ENCODE results near the gene B4GALT7. TPM values are rescaled to one million over a fixed set of nuclear protein-coding genes. Genes with fewer than 3 reads are reported as not detected.

B4GALT7 gene
- total RNA-seq, 1 experiment from 2014 or later = 21.7 TPM

GRCh38 chr5:177600508-177601018 is 631 bp downstream of the B4GALT7 start (continued):
- TF ChIP-seq ERG (CRISPR knock-in tag; IDR thresholded peaks at IDR 0.05) (no peak), NFYB (CRISPR knock-in tag; conservative IDR thresholded peaks at IDR 0.05; ENCODE audit: low read depth) (no peak), PREB (CRISPR knock-in tag; IDR thresholded peaks at IDR 0.05; ENCODE audit: borderline replicate concordance) (no peak), ARID4B (CRISPR knock-in tag; IDR thresholded peaks at IDR 0.05; ENCODE audit: borderline replicate concordance) (no peak), HMGA2 (CRISPR knock-in tag; IDR thresholded peaks at IDR 0.05) (no peak), E2F4 (CRISPR knock-in tag; IDR thresholded peaks at IDR 0.05; ENCODE audit: borderline replicate concordance, low read depth) (no peak), ATF6 (CRISPR knock-in tag; IDR thresholded peaks at IDR 0.05) (no peak), ZNF671 (CRISPR knock-in tag; IDR thresholded peaks at IDR 0.05) (no peak)

- ATAC-seq = no peak
- ChIA-PET CTCF (no interaction called here), POLR2A (no interaction called here)
- H3K9me3 Mint-ChIP-seq = no peaks in the 10 kb centered on the region
- peaks cover 21% of the 10 kb centered on the region for H3K27me3 Mint-ChIP-seq (ENCODE audit: low read depth)
- peaks cover 17% of the 10 kb centered on the region for H3K4me1 Mint-ChIP-seq
- peak overlapping the region; percentile 97 for H3K4me3 Mint-ChIP-seq
- peaks cover 6% of the 10 kb centered on the region for H3K36me3 Mint-ChIP-seq
- H3K27ac Mint-ChIP-seq = no peak overlapping the region
- no peak for DNase-seq (ENCODE audit: low spot score)
- TF ChIP-seq HMGXB4 (CRISPR knock-in tag; IDR thresholded peaks at IDR 0.05) (no peak), FOXP4 (CRISPR knock-in tag; IDR thresholded peaks at IDR 0.05) (no peak), ETV6 (CRISPR knock-in tag; IDR thresholded peaks at IDR 0.05) (no peak), SP1 (CRISPR knock-in tag; conservative IDR thresholded peaks at IDR 0.05) (no peak), USF2 (CRISPR knock-in tag; IDR thresholded peaks at IDR 0.05) (no peak), JAZF1 (CRISPR knock-in tag; IDR thresholded peaks at IDR 0.05) (no peak), ATF6 (CRISPR knock-in tag; IDR thresholded peaks at IDR 0.05) (no peak), ZBTB21 (CRISPR knock-in tag; IDR thresholded peaks at IDR 0.05; ENCODE audit: borderline replicate concordance) (no peak), NFE2L1 (CRISPR knock-in tag; IDR thresholded peaks at IDR 0.05) (no peak), ESRRA (CRISPR knock-in tag; IDR thresholded peaks at IDR 0.05; ENCODE audit: borderline replicate concordance) (no peak)
Measured at GRCh38 chr5:177601126-177601525, 1.2 kb downstream of the B4GALT7 start.
